ENCODE results near the gene CDKAL1.

- TF ChIP-seq, protein P1, sequence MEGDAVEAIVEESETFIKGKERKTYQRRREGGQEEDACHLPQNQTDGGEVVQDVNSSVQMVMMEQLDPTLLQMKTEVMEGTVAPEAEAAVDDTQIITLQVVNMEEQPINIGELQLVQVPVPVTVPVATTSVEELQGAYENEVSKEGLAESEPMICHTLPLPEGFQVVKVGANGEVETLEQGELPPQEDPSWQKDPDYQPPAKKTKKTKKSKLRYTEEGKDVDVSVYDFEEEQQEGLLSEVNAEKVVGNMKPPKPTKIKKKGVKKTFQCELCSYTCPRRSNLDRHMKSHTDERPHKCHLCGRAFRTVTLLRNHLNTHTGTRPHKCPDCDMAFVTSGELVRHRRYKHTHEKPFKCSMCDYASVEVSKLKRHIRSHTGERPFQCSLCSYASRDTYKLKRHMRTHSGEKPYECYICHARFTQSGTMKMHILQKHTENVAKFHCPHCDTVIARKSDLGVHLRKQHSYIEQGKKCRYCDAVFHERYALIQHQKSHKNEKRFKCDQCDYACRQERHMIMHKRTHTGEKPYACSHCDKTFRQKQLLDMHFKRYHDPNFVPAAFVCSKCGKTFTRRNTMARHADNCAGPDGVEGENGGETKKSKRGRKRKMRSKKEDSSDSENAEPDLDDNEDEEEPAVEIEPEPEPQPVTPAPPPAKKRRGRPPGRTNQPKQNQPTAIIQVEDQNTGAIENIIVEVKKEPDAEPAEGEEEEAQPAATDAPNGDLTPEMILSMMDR (IDR thresholded peaks at IDR 0.05; ENCODE audit: insufficient read depth, low read length) = no peak
- TF ChIP-seq POLR2AphosphoS5 (IDR thresholded peaks at IDR 0.05; ENCODE audit: low read depth) (no peak), SPI1 (IDR thresholded peaks at IDR 0.05; ENCODE audit: borderline replicate concordance, low read depth) (no peak), GABPA (IDR thresholded peaks at IDR 0.05; ENCODE audit: low read depth) (no peak)
- TF ChIP-seq, protein P2, sequence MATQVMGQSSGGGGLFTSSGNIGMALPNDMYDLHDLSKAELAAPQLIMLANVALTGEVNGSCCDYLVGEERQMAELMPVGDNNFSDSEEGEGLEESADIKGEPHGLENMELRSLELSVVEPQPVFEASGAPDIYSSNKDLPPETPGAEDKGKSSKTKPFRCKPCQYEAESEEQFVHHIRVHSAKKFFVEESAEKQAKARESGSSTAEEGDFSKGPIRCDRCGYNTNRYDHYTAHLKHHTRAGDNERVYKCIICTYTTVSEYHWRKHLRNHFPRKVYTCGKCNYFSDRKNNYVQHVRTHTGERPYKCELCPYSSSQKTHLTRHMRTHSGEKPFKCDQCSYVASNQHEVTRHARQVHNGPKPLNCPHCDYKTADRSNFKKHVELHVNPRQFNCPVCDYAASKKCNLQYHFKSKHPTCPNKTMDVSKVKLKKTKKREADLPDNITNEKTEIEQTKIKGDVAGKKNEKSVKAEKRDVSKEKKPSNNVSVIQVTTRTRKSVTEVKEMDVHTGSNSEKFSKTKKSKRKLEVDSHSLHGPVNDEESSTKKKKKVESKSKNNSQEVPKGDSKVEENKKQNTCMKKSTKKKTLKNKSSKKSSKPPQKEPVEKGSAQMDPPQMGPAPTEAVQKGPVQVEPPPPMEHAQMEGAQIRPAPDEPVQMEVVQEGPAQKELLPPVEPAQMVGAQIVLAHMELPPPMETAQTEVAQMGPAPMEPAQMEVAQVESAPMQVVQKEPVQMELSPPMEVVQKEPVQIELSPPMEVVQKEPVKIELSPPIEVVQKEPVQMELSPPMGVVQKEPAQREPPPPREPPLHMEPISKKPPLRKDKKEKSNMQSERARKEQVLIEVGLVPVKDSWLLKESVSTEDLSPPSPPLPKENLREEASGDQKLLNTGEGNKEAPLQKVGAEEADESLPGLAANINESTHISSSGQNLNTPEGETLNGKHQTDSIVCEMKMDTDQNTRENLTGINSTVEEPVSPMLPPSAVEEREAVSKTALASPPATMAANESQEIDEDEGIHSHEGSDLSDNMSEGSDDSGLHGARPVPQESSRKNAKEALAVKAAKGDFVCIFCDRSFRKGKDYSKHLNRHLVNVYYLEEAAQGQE (IDR thresholded peaks at IDR 0.05; ENCODE audit: insufficient replicate concordance, low read depth) = no peak
These were observed 390.8 kb downstream of the CDKAL1 start for GRCh38 chr6:20924911-20925543.
